ENCODE data around the gene NXPH1.

GRCh38 chr7:8443576-8444467 lies 10.4 kb downstream of the NXPH1 start:
- TF ChIP-seq CTCF (IDR thresholded peaks at IDR 0.05) (peak in 2 of 3 experiments; percentile 19 to 30), POLR2A (IDR thresholded peaks at IDR 0.05) (no peak)

All from testis (tissue), 2 donors.